Measurements from ENCODE around the gene COL7A1.
"Not testable (repeated sequence)": the region's sequence is repeated elsewhere in the genome, so short reads cannot be mapped to it uniquely, and the experiment has no call there.

The COL7A1 gene

GRCh38 chr3:48564667-48565066 is 30.5 kb downstream of the COL7A1 start:
- DNase-seq (ENCODE audit: low read depth in 2 of 3, low spot score in 1 of 3), result no peak

- no peak for DNase-seq (ENCODE audit: low read depth in 2 of 3, low spot score in 1 of 3)
Measured at GRCh38 chr3:48564022-48564421, 31.1 kb downstream of the COL7A1 start.

GRCh38 chr3:48563382-48563918 is 31.7 kb downstream of the COL7A1 start, which contains the start of gene UCN2:
UCN2 (minus strand) TSS chr3:48563781; CDS start chr3:48563124, 657 bp downstream.
- no peak for DNase-seq (ENCODE audit: low read depth in 2 of 3, low spot score in 1 of 3)

- no peak for DNase-seq (ENCODE audit: low read depth in 2 of 3, low spot score in 1 of 3)
Measured at GRCh38 chr3:48562367-48563095, 32.6 kb downstream of the COL7A1 start.

- DNase-seq (ENCODE audit: low read depth in 2 of 3, low spot score in 1 of 3), result no peak
Measured at GRCh38 chr3:48561045-48561736, 33.9 kb downstream of the COL7A1 start.

- DNase-seq (ENCODE audit: low read depth in 2 of 3, low spot score in 1 of 3), result no peak
Measured at GRCh38 chr3:48560648-48561018, 34.5 kb downstream of the COL7A1 start.

- DNase-seq (ENCODE audit: low read depth in 2 of 3, low spot score in 1 of 3), result no peak
Measured at GRCh38 chr3:48558493-48559134, 36.5 kb downstream of the COL7A1 start.

GRCh38 chr3:48556796-48557626 is 38.1 kb downstream of the COL7A1 start, which contains the start of gene PFKFB4:
PFKFB4 (minus strand) TSS chr3:48556803; CDS start chr3:48556777, 26 bp downstream.
- DNase-seq (ENCODE audit: low read depth in 2 of 3, low spot score in 1 of 3), result peak; percentile 98 to 100 (median 99)

- no peak for DNase-seq (ENCODE audit: low read depth in 2 of 3, low spot score in 1 of 3)
Measured at GRCh38 chr3:48555949-48556795, 39.0 kb downstream of the COL7A1 start.

GRCh38 chr3:48555231-48555948 is 39.7 kb downstream of the COL7A1 start:
- no peak for DNase-seq (ENCODE audit: low read depth in 2 of 3, low spot score in 1 of 3)

GRCh38 chr3:48553886-48554845 is 41.0 kb downstream of the COL7A1 start:
- no peak for DNase-seq (ENCODE audit: low read depth in 2 of 3, low spot score in 1 of 3)

- DNase-seq (ENCODE audit: low read depth in 2 of 3, low spot score in 1 of 3), result no peak
Measured at GRCh38 chr3:48553361-48553760, 41.8 kb downstream of the COL7A1 start.

- DNase-seq (ENCODE audit: low read depth in 2 of 3, low spot score in 1 of 3), result no peak
Measured at GRCh38 chr3:48552111-48552951, 42.8 kb downstream of the COL7A1 start.

- DNase-seq (ENCODE audit: low read depth in 2 of 3, low spot score in 1 of 3), result not testable (repeated sequence)
Measured at GRCh38 chr3:48551651-48552050, 43.5 kb downstream of the COL7A1 start.

- DNase-seq (ENCODE audit: low read depth in 2 of 3, low spot score in 1 of 3), result peak; percentile 71 to 81 (median 72)
Measured at GRCh38 chr3:48548729-48549705, 46.1 kb downstream of the COL7A1 start.

GRCh38 chr3:48548126-48548525 is 47.0 kb downstream of the COL7A1 start:
- no peak for DNase-seq (ENCODE audit: low read depth in 2 of 3, low spot score in 1 of 3)

Data from stimulated activated CD4-positive, alpha-beta T cell treated with anti-CD3 and anti-CD28 coated beads, Interleukin-12 subunit alpha, Interleukin-12 subunit beta, amount 100 ng/mL, for 48 hours (primary cell).